Nephron progenitor cell (in vitro differentiated cells): Measurements from ENCODE around the gene ONECUT1.

Experiments
- DNase-seq: peaks from one replicate; pipeline ENCODE4 v3.0.0; 2021
- H3K27ac Mint-ChIP-seq: 2 replicates; pipeline ENCODE4 v1.8.0; 2021; ENCODE audit warnings: mild to moderate bottlenecking, moderate library complexity, mixed read lengths
- H3K27me3 Mint-ChIP-seq: 2 replicates; pipeline ENCODE4 v1.8.0; 2021; ENCODE audit warnings: mild to moderate bottlenecking, low read depth, mixed read lengths; ENCODE audit not compliant: poor library complexity
- H3K36me3 Mint-ChIP-seq: 2 replicates; pipeline ENCODE4 v1.8.0; 2021; ENCODE audit warnings: low read depth, mixed read lengths
- H3K4me1 Mint-ChIP-seq: 2 replicates; pipeline ENCODE4 v1.8.0; 2021; ENCODE audit warnings: mixed read lengths
- H3K4me3 Mint-ChIP-seq: 2 replicates; pipeline ENCODE4 v1.8.0; 2021; ENCODE audit warnings: mild to moderate bottlenecking, moderate library complexity, mixed read lengths
- H3K9me3 Mint-ChIP-seq: 2 replicates; pipeline ENCODE4 v1.8.0; 2021; ENCODE audit warnings: mild to moderate bottlenecking, moderate library complexity, mixed read lengths
- TF ChIP-seq, protein P1 (sequence below): fragments of 200-600 bp; sonication (generic); IDR thresholded peaks from 2 replicates; pipeline ENCODE4 v1.5.0; 2021; ENCODE audit warnings: antibody characterized with exemption

The ONECUT1 gene

DNA sequence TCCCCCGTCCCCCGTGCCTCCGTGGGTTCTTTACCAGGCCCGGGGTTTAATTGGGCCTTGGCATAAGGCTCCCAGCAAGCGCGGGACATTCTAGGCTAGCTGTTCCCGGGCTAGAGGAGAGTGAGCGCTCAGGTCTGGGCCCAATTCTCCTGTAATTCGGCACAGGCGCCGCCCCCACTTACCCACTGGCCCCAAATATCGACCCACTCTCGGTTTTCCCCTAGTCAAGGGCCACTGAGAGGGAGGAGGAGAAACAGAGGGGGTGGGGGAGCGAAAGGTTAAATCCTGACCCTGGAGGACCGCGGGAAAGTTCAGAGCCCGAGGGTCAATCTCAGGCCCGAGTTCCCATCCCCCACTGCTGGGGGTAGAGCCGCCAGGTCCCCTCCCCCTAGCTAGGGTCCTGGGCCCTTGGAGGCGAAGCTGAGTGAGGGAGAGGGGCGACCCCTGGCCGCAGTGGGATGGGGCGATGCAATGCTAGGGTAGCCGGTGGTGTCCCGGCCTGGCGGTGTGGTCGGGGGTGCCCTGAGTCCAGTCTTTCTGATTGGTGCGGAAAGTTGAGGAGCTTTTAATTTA lies 8.5 kb upstream of the ONECUT1 start:
- Mint-ChIP-seq H3K27ac (no peak overlapping the region), H3K27me3 (peaks cover 100% of the 10 kb centered on the region), H3K4me3 (no peak overlapping the region), H3K4me1 (peaks cover 8% of the 10 kb centered on the region), H3K36me3 (no peaks in the 10 kb centered on the region), H3K9me3 (peaks cover 13% of the 10 kb centered on the region)
- TF ChIP-seq, protein P1, sequence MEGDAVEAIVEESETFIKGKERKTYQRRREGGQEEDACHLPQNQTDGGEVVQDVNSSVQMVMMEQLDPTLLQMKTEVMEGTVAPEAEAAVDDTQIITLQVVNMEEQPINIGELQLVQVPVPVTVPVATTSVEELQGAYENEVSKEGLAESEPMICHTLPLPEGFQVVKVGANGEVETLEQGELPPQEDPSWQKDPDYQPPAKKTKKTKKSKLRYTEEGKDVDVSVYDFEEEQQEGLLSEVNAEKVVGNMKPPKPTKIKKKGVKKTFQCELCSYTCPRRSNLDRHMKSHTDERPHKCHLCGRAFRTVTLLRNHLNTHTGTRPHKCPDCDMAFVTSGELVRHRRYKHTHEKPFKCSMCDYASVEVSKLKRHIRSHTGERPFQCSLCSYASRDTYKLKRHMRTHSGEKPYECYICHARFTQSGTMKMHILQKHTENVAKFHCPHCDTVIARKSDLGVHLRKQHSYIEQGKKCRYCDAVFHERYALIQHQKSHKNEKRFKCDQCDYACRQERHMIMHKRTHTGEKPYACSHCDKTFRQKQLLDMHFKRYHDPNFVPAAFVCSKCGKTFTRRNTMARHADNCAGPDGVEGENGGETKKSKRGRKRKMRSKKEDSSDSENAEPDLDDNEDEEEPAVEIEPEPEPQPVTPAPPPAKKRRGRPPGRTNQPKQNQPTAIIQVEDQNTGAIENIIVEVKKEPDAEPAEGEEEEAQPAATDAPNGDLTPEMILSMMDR, result no peak
- peak; percentile 30 for DNase-seq

DNA sequence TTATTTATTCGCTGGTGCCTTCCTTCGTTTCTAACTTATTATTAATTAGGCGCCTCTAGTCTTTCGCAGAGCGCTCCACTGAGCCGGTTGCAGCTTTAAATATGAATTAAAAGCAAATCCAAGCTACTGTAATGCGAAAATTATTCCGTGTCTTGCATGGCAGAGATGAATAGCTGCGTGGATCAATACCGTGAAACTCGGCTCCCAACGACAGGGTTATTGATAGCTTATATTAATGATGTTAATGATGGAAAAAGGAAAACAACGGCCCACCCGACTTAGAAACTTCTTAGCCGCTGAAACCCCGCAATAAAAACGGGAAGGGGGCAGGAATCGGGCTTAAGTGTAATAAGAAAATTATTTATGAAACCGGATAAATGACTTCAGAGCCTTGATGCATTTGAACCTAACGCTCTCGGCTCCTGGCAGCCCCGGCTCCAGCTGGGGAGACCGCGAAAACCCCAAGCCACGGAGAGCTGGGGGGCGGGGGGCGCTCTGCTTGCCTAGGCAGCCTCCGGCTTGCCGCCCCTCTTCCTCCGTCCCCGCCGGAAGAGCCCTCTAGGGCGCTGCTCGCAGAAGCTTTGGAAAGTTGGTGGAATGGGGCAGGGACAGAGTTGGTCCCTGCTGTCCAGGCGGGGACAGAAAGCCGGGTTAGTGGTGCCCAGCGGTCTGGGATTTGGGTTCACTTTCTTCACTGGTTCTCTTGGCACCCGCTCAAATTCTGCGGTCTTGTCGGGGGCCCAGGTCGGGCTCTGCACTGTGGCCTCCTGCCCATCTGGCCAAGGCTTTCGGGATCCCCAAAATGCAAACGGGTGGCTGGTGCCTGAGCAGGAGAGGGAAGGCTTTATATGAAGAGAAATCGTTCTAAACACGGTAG lies 7.7 kb upstream of the ONECUT1 start:
- DNase-seq, result peak; percentile 25
- H3K4me3 Mint-ChIP-seq, result no peak overlapping the region
- H3K27ac Mint-ChIP-seq, result no peak overlapping the region
- H3K9me3 Mint-ChIP-seq, result peaks cover 13% of the 10 kb centered on the region
- TF ChIP-seq, protein P1, result no peak
- no peaks in the 10 kb centered on the region for H3K36me3 Mint-ChIP-seq
- peaks cover 100% of the 10 kb centered on the region for H3K27me3 Mint-ChIP-seq
- peaks cover under 1% of the 10 kb centered on the region for H3K4me1 Mint-ChIP-seq

DNA sequence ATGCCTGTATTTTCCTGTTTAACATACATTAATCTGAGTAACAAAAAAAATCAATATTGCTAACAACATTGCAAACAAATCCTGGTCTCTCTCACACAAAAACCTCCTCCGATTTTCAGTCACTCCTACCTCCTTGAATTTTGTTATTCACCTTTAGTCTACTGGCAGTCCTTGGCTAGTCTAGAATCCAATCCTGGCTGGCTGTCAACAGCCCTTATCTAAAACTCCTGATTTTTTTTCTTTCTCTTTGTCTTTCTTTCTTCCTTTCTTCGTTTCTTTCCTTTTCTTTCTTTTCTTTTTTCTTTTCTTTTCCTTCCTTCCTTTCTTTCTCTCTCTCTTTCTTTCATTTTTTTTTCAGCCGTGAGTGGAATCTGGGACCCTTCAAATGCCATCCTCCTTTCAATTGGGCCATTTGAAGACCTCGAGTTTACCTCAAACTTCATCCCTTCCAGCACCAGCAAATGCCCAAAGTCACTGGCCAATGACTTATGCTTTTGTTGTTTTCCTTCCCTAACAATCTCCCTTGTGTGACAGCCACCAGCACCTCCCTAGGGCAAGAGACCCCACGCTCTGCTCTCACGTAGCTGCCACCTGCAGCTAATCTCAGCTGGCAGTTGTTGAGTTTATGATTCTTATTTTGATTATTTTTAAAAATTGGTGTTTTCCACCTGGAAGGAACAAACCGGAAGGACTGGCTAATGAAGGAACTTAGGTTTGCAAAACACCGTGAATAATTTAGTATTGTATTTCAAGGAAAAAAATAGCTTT lies 6.8 kb upstream of the ONECUT1 start:
- peaks cover 100% of the 10 kb centered on the region for H3K27me3 Mint-ChIP-seq

DNA sequence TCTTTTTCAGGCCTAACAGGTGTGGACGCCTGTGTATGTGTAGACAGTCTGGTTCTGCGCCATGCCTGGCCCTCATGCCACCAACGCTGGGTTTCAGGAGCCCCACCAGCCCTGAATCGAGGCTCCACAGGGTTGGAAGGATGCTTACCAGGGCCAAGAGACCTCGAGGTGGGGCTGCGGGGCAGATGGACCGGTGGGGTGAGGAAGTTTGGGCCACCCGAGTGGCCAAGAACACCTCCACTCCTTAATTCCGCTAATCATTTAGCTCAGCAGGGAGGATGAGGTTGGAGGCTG lies 6.0 kb upstream of the ONECUT1 start:
- Mint-ChIP-seq H3K36me3 (no peaks in the 10 kb centered on the region), H3K27ac (no peak overlapping the region), H3K4me3 (no peak overlapping the region), H3K27me3 (peaks cover 100% of the 10 kb centered on the region), H3K4me1 (no peaks in the 10 kb centered on the region), H3K9me3 (peaks cover 13% of the 10 kb centered on the region)
- DNase-seq, result no peak
- TF ChIP-seq, protein P1, result no peak

More for the DNA sequence above, 6.8 kb upstream of the ONECUT1 start:
- Mint-ChIP-seq H3K36me3 (no peaks in the 10 kb centered on the region), H3K4me3 (no peak overlapping the region), H3K9me3 (peaks cover 13% of the 10 kb centered on the region), H3K4me1 (no peaks in the 10 kb centered on the region), H3K27ac (no peak overlapping the region)
- DNase-seq, result no peak
- TF ChIP-seq, protein P1, result no peak

DNA sequence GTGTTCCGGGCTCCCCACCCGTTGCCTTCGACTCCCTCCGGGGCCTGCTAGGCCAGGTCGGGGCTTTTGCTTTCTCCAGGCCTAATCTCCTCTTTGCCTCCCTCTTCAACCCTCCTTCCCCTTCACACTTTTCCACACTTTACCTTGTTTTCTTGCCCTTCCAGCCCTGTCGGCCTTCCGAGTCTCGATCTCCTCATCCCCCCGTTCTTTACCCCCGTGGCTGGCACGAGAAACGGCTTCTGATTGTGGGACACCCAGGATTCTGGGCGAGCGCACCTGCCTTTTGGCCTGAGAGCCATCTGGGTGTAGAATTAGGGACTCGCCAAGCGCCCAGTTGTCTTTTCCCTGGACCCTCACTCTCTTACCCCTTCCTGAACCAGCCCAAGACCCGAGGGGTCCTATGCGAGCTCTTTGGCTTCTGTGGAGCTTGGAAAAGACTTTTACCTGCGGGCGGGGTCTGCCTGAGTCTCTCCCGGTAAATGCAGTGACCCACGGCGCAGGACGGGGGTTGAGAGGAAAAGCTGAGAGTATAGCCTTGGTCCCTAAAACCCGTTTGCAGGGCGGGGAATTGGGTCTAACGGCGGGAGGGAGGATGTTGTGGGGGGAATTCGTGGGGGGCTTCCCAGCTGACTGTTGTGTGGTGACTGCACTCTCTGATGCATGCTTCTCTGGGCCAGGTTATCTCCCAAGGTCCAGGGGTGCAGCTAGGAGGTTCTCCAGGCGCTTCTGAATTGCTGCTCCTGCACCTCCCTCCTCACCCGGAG lies 5.5 kb upstream of the ONECUT1 start:
- Mint-ChIP-seq H3K9me3 (peaks cover 9% of the 10 kb centered on the region), H3K4me1 (no peaks in the 10 kb centered on the region), H3K4me3 (no peak overlapping the region), H3K27ac (no peak overlapping the region), H3K36me3 (no peaks in the 10 kb centered on the region), H3K27me3 (peaks cover 100% of the 10 kb centered on the region)
- DNase-seq, result no peak
- TF ChIP-seq, protein P1, result no peak
